Omental fat pad (tissue), 4 donors: ENCODE results near the gene RECK. TPM values are rescaled to one million over a fixed set of nuclear protein-coding genes. Genes with fewer than 3 reads are reported as not detected.

Experiments used
- ATAC-seq: fragments of 150-250 bp; one replicate; pipeline ENCODE4 v1.9.1; 2016; ENCODE audit warnings: mild to moderate bottlenecking, moderate library complexity; ENCODE audit not compliant: low FRiP score
- DNase-seq: peaks from one replicate; pipeline ENCODE4 v3.0.0-alpha.2; 2019; ENCODE audit warnings: low spot score
- total RNA-seq, 4 donors: library from RNA; depleted of rRNA; stranded (reverse); fragments of >200 nt; gene quantifications; one replicate each; pipeline ENCODE4 v1.1.0, GENCODE V29; 2016
- TF ChIP-seq, protein P1 (sequence below), 3 donors: fragments of 450-650 bp; IDR thresholded peaks; one replicate each; pipeline ENCODE4 v1.5.1; 2016 to 2017; ENCODE audit warnings: antibody characterized with exemption in 3 of 3, mild to moderate bottlenecking in 3 of 3, moderate library complexity in 2 of 3

Gene RECK
- total RNA-seq, 4 donors from 2014 or later: 15.0 to 27.7 (median 21.7) TPM

DNA sequence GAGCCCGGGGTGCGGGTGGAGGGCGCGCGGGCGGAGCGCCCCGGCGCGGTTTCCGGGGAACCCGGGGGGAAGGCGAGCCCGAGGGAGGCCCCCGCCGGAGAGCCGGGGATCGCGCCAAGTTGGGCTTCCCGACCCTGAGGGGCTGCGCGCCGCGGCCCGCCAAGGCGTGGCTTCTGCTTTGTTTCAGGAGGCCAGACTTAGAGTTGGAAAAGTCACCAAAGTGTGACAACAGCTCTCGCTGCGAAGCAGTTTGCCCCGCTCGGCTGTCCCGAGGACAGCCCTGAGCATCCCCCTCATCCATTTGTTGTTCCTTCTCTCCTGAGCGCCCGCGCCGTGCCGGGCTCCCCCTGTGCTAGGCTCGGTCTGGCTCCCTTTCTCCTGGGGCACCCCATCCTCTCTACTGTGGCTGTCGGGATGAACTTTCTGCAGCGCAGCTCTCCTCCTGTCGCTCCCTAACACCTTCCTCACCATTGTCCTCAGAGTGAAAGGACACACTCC lies 100.2 kb downstream of the RECK start:
- no peak for DNase-seq
- TF ChIP-seq, protein P1, sequence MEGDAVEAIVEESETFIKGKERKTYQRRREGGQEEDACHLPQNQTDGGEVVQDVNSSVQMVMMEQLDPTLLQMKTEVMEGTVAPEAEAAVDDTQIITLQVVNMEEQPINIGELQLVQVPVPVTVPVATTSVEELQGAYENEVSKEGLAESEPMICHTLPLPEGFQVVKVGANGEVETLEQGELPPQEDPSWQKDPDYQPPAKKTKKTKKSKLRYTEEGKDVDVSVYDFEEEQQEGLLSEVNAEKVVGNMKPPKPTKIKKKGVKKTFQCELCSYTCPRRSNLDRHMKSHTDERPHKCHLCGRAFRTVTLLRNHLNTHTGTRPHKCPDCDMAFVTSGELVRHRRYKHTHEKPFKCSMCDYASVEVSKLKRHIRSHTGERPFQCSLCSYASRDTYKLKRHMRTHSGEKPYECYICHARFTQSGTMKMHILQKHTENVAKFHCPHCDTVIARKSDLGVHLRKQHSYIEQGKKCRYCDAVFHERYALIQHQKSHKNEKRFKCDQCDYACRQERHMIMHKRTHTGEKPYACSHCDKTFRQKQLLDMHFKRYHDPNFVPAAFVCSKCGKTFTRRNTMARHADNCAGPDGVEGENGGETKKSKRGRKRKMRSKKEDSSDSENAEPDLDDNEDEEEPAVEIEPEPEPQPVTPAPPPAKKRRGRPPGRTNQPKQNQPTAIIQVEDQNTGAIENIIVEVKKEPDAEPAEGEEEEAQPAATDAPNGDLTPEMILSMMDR (IDR thresholded peaks at IDR 0.05): no peak
- peak; percentile 35 for ATAC-seq

DNA sequence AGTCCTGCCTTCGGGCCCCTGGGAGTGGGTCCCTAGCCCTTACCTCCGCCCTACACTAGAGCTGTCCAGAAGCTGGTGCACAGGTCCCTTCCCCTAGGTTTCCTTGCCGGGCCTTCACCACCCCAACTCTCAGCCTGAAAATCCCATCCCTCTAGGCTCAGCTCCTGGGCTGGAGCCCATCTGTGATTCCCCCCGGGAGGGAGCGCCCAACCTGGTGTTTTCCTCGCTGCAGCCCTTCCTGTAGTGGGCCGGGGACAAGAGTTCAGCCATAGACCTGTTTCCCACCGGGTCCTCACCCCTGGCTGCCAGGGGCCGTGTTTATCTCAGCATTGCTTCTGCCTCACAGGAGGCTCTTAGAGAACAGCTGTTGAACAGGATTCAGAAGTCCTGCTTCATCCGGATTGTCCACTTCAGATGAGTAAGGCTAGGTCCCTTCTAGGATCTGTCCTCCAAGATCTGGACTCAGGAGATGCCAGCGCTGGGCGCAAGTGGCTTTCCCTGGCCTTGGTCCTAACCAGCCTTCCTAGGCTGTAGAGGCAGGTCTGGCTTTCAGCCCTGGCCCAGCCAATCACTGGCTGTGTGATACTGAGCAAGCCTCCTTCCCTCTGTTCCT lies 100.8 kb downstream of the RECK start:
- ATAC-seq: peak; percentile 8
- TF ChIP-seq, protein P1 (IDR thresholded peaks at IDR 0.05): no peak
- DNase-seq: no peak

DNA sequence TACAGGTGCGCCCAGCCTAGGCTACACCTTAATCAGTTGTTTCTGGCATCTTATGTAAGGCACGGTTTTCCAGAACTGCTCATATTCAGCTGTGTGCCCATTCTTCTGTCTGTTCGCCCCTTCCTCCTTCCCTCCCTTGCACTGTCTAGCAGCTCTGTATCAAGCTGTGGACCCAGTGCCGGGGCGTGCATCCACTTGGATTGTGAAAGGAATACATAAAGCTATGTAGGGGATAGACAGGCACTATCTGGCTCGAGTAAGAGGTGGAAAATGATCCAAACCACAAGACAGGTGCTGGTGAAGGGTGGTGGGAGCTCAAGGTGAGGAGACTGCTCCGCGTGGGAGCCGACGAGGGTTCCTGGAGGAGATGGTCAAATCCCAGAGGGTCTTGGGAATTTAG lies 101.8 kb downstream of the RECK start:
- DNase-seq: no peak
- no peak for ATAC-seq
- TF ChIP-seq, protein P1 (IDR thresholded peaks at IDR 0.05): no peak

DNA sequence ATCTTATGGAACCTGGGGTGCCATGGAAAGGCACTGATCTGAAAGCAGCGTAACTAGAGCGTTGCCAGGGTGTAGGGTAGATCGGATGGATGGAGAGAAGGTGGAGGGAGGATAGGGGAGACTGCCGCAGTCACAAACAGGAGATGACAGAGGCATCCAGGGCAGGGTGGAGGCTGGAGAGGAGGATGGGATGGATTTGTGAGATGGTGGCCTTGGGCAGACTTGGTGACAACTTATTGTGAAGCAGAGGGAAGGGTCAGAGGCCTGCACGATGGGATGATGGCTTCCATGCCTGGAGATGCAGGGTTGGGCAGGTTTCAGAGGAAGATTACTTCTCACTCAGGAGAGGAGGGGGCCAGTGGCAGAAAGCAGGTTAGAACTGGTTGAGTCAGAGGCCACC lies 102.2 kb downstream of the RECK start:
- DNase-seq: no peak
- no peak for ATAC-seq
- TF ChIP-seq, protein P1 (IDR thresholded peaks at IDR 0.05): no peak

DNA sequence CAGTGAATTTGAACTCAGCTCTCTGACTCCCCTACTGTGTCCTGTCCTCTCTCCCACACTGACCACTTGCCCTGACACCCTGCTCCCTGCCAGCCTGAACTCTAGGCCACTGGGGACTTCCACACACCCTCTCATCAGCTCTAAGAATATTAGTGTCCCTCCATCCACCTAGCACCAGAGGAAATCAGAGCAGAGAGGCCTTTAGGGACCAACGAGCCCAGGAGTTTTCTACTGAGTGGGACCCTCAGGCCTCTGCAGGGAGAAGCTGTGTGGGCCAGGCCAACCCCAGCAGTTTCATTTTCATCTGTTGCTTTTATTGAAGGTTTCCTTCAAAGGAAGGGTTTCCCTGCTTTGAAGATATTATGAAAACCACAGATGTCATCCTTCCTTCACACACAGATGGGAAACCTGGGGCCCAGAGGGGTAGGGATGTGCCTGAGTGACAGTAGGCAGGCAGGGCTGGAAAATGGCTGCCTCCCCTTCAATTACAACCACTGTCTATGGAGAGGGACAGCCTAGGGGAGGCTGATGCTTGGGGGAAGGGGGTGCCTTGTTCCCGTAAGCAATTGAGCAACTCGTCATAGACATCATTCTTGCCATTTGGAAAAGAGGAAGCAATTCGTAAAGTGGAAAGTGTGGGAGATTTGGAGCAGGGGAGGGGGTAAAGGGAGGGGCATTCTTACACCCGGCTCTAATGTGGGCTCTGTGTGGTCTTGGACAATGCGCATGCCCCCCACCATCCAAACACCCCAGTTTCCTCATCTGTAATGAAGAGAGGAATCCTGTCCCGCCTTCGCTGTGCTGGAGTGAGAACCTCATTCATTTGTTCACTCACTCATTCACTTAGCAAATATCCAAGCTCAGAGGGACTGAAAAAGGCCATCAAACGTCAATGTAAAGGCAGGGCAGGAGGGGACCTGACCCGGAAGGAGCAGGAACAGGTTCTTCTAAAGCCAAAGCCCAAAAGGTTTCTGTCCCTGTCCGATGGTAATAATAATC lies 103.7 kb downstream of the RECK start:
- DNase-seq (no peak), ATAC-seq (no peak)
- TF ChIP-seq, protein P1 (IDR thresholded peaks at IDR 0.05): no peak

DNA sequence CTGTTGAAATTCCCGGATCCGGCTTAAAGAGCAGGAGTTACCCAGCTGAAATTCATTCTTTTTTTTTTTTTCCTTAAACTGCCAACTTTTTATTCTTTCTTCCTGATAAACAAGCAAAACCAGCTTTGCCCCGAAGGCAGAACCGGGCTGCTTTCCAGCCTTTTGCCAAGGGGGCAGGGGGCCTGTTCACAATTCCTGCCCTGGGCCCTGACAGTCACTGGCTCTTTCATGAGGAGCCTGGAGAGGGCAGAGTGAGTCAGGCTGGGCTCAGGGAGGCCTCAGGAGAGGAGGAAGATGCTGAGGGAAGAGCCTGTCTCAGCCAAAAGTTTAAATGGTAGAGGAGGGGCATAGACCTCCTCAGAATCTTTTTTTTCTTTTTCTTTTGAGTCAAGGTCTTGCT lies 104.6 kb downstream of the RECK start:
- TF ChIP-seq, protein P1 (IDR thresholded peaks at IDR 0.05): no peak
- DNase-seq (no peak), ATAC-seq (no peak)
